ENCODE data around the gene DUSP8. TPM values are rescaled to one million over a fixed set of nuclear protein-coding genes. Genes with fewer than 3 reads are reported as not detected.
"Not testable (repeated sequence)": the region's sequence is repeated elsewhere in the genome, so short reads cannot be mapped to it uniquely, and the experiment has no call there.

DUSP8 gene
- polyA plus RNA-seq, 1 of the 3 experiments (the other 2 are of a cell fraction) = 2.0 TPM

DNA sequence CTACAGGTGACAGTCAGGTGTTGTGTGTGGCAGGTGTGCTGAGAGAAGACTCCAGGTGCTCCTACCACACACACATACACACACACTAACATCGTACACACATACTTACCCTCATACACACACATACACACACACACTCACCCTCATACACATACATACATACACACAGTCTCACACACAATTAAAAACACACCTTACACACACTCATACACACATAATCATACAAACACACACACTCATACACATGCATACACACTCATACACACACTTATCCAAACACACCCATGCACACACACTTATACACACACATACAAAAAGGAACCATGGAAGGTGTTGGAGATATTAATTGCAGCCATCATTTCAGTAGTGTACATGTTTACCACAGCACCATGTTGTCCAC lies 31.6 kb upstream of the DUSP8 start:
- ChIA-PET CTCF (interaction anchor here (1.6 kb wide), 1 partner anchor 13 kb away, joined by 3 read pairs; no protein-coding TSS in a partner anchor), POLR2A (no interaction called here)
- 17% methylated on average over 1 of the region's 1 CpG for WGBS (ENCODE audit: low lambda C conversion rate)
- H3K4me2 ChIP-seq = no peak overlapping the region
- H3K9me3 ChIP-seq = no peaks in the 10 kb centered on the region
- no peaks in the 10 kb centered on the region for H3K4me1 ChIP-seq (ENCODE audit: control insufficient read depth in 1 of 2, insufficient read depth in 2 of 2, low read depth in 1 of 2, low read length in 1 of 2)
- H3K4me3 ChIP-seq (ENCODE audit: low read depth in 2 of 2, low read length in 1 of 2) = no peak overlapping the region
- DNase-seq = no peak
- H3K9ac ChIP-seq = no peak overlapping the region
- peaks cover 16% of the 10 kb centered on the region; the same call in 1 of the 2 replicates for H3K27me3 ChIP-seq (ENCODE audit: insufficient read depth)
- H3K36me3 ChIP-seq (replicated peaks in 1 of 2; ENCODE audit: control insufficient read depth in 1 of 2, insufficient read depth in 2 of 2, low read length in 1 of 2) = no peaks in the 10 kb centered on the region
- no peaks in the 10 kb centered on the region for H3F3A ChIP-seq (replicated peaks; ENCODE audit: insufficient read depth)
- no peaks in the 10 kb centered on the region for H3K9me2 ChIP-seq
- no peak overlapping the region for H3K27ac ChIP-seq (ENCODE audit: low read depth in 2 of 2, low read length in 1 of 2)
- no peak overlapping the region for H2AFZ ChIP-seq (ENCODE audit: low read depth)
- TF ChIP-seq GATA2 (CRISPR knock-in tag; IDR thresholded peaks at IDR 0.05) (no peak), CTCF (IDR thresholded peaks at IDR 0.05) (no peak), NRF1 (IDR thresholded peaks at IDR 0.05; ENCODE audit: low read depth, low read length) (no peak), SIN3A (IDR thresholded peaks at IDR 0.05; ENCODE audit: borderline replicate concordance, low read depth, low read length) (no peak), RFX5 (IDR thresholded peaks at IDR 0.05; ENCODE audit: low read length) (no peak), GABPA (IDR thresholded peaks at IDR 0.05; ENCODE audit: low read depth) (no peak), FOXM1 (IDR thresholded peaks at IDR 0.05; ENCODE audit: low read depth) (no peak)
- TF ChIP-seq, protein P1, sequence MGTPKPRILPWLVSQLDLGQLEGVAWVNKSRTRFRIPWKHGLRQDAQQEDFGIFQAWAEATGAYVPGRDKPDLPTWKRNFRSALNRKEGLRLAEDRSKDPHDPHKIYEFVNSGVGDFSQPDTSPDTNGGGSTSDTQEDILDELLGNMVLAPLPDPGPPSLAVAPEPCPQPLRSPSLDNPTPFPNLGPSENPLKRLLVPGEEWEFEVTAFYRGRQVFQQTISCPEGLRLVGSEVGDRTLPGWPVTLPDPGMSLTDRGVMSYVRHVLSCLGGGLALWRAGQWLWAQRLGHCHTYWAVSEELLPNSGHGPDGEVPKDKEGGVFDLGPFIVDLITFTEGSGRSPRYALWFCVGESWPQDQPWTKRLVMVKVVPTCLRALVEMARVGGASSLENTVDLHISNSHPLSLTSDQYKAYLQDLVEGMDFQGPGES (IDR thresholded peaks at IDR 0.05; ENCODE audit: low read depth, low read length) = no peak
- TF ChIP-seq, protein P2, sequence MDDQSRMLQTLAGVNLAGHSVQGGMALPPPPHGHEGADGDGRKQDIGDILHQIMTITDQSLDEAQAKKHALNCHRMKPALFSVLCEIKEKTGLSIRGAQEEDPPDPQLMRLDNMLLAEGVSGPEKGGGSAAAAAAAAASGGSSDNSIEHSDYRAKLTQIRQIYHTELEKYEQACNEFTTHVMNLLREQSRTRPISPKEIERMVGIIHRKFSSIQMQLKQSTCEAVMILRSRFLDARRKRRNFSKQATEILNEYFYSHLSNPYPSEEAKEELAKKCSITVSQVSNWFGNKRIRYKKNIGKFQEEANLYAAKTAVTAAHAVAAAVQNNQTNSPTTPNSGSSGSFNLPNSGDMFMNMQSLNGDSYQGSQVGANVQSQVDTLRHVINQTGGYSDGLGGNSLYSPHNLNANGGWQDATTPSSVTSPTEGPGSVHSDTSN (IDR thresholded peaks at IDR 0.05) = no peak
- H3K79me2 ChIP-seq (ENCODE audit: insufficient read depth) = no peaks in the 10 kb centered on the region
- H4K20me1 ChIP-seq (ENCODE audit: insufficient read depth) = no peaks in the 10 kb centered on the region

DNA sequence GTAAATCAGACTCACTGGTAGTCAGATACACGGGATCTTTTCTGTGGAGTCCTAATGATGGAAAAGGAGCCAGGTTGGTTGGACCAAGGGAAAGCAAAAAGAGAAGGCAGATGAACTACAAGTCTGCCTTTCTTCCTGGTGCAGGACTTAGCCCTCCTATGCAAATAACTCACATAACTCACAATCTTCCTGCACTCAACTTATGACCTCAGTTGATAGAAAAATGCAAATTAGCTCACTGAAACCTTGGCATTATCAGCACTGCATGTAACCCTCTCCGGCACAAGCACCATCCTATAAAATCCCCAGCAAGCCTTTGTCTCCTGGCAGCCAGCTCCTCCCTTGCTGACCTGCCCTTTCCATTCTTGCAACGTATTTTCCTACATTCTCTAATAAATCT lies 29.6 kb upstream of the DUSP8 start:
- H3K9me2 ChIP-seq; POLR2A ChIA-PET; H3F3A ChIP-seq (replicated peaks; ENCODE audit: insufficient read depth); H3K9me3 ChIP-seq; H3K27ac ChIP-seq (ENCODE audit: low read depth in 2 of 2, low read length in 1 of 2); H3K4me1 ChIP-seq (ENCODE audit: control insufficient read depth in 1 of 2, insufficient read depth in 2 of 2, low read depth in 1 of 2, low read length in 1 of 2); H2AFZ ChIP-seq (ENCODE audit: low read depth); H3K79me2 ChIP-seq (ENCODE audit: insufficient read depth); H3K4me3 ChIP-seq (ENCODE audit: low read depth in 2 of 2, low read length in 1 of 2); H3K4me2 ChIP-seq; H3K9ac ChIP-seq; H4K20me1 ChIP-seq (ENCODE audit: insufficient read depth); DNase-seq; H3K36me3 ChIP-seq (replicated peaks in 1 of 2; ENCODE audit: control insufficient read depth in 1 of 2, insufficient read depth in 2 of 2, low read length in 1 of 2): not testable (repeated sequence)
- peaks cover 22% of the 10 kb centered on the region; the same call in 1 of the 2 replicates for H3K27me3 ChIP-seq (ENCODE audit: insufficient read depth)
- WGBS (ENCODE audit: low lambda C conversion rate) = 30% methylated on average over 3 of the region's 3 CpGs
- CTCF ChIA-PET = interaction anchor here (0.6 to 1.7 kb wide), 4 partner anchors 14 to 55 kb away, joined by 3 to 6 read pairs (median 3); no protein-coding TSS in a partner anchor
